MM.1S (cell line): ENCODE results near the gene CBX8.

Source experiments
- CTCF ChIP-seq: fragments of 300-600 bp; sonication (generic); IDR thresholded peaks from 2 replicates; pipeline ENCODE4 v1.5.1; 2016; ENCODE audit warnings: antibody characterized with exemption, low read length, mixed read lengths
- EZH2phosphoT487 ChIP-seq: fragments of 300-600 bp; sonication (generic); IDR thresholded peaks from 2 replicates; pipeline ENCODE4 v1.6.1; 2018; ENCODE audit warnings: antibody characterized with exemption, low read length

- no peak for TF ChIP-seq CTCF
- no peak for TF ChIP-seq EZH2phosphoT487
Measured at GRCh38 chr17:79843816-79844800, 47.2 kb upstream of the CBX8 start.
